D721Med (cell line): ENCODE data around the gene ZBTB38.

Source experiments
- DNase-seq: peaks from one replicate; pipeline ENCODE4 v3.0.0; 2011; ENCODE audit warnings: low spot score; ENCODE audit not compliant: insufficient read length
- FAIRE-seq: peaks from 2 replicates; lab custom pipeline; 2011; peaks lifted over from hg19 to GRCh38; lab: Jason Lieb, UNC
- CTCF ChIP-seq: IDR thresholded peaks from 2 replicates; pipeline ENCODE4 v1.5.1; 2012; ENCODE audit warnings: mild to moderate bottlenecking, control low read depth; ENCODE audit not compliant: insufficient read depth; ENCODE audit errors: missing control alignments

ZBTB38 gene

GRCh38 chr3:141410846-141411245, 42.5 kb downstream of the ZBTB38 start:
- TF ChIP-seq CTCF: no peak
- DNase-seq: no peak
- no peak for FAIRE-seq

- no peak for TF ChIP-seq CTCF
- DNase-seq: no peak
- FAIRE-seq: no peak
Observed at GRCh38 chr3:141411251-141411771, 43.0 kb downstream of the ZBTB38 start.

- TF ChIP-seq CTCF: no peak
- FAIRE-seq (no peak), DNase-seq (no peak)
Observed at GRCh38 chr3:141412087-141412935, 44.0 kb downstream of the ZBTB38 start.

- TF ChIP-seq CTCF: no peak
- FAIRE-seq (no peak), DNase-seq (no peak)
Observed at GRCh38 chr3:141412936-141413354, 44.6 kb downstream of the ZBTB38 start.

- TF ChIP-seq CTCF: no peak
- no peak for FAIRE-seq
- DNase-seq: no peak
Observed at GRCh38 chr3:141413391-141413790, 45.1 kb downstream of the ZBTB38 start.

- no peak for FAIRE-seq
- no peak for DNase-seq
- no peak for TF ChIP-seq CTCF
Observed at GRCh38 chr3:141413801-141414689, 45.7 kb downstream of the ZBTB38 start.
